ENCODE results near the gene P2RX6.

P2RX6 gene

GRCh38 chr22:20980523-20980922 is 34.4 kb upstream of the P2RX6 start:
- DNase-seq: no peak

- no peak for DNase-seq
Observed at GRCh38 chr22:20980938-20981722, 33.8 kb upstream of the P2RX6 start.

- peak; percentile 38 to 62 (median 52) for DNase-seq
Observed at GRCh38 chr22:20981787-20982562, 33.0 kb upstream of the P2RX6 start, which contains the start of gene LZTR1. TSS of gene LZTR1 (plus strand) at chr22:20982297. CDS start at chr22:20982372, 75 bp downstream.

- DNase-seq: no peak
Observed at GRCh38 chr22:20982563-20982882, 32.4 kb upstream of the P2RX6 start.

GRCh38 chr22:20983081-20983771 is 31.7 kb upstream of the P2RX6 start:
- DNase-seq: no peak

GRCh38 chr22:20985720-20986119 is 29.2 kb upstream of the P2RX6 start:
- no peak for DNase-seq

- DNase-seq: no peak
Observed at GRCh38 chr22:20986365-20986764, 28.6 kb upstream of the P2RX6 start.

GRCh38 chr22:20987375-20987774 is 27.6 kb upstream of the P2RX6 start:
- DNase-seq: no peak

GRCh38 chr22:20988573-20989322 is 26.2 kb upstream of the P2RX6 start:
- no peak for DNase-seq

GRCh38 chr22:20989323-20990138 is 25.4 kb upstream of the P2RX6 start:
- no peak for DNase-seq

- DNase-seq: no peak
Observed at GRCh38 chr22:20990184-20991180, 24.5 kb upstream of the P2RX6 start.

- no peak for DNase-seq
Observed at GRCh38 chr22:20991252-20992055, 23.5 kb upstream of the P2RX6 start.

- DNase-seq: no peak
Observed at GRCh38 chr22:20992056-20992442, 22.9 kb upstream of the P2RX6 start.

GRCh38 chr22:20992456-20993303 is 22.3 kb upstream of the P2RX6 start:
- no peak for DNase-seq

GRCh38 chr22:20993304-20994127 is 21.4 kb upstream of the P2RX6 start:
- DNase-seq: no peak

- no peak for DNase-seq
Observed at GRCh38 chr22:20994128-20994901, 20.6 kb upstream of the P2RX6 start.

GRCh38 chr22:20994902-20995241 is 20.1 kb upstream of the P2RX6 start:
- DNase-seq: no peak

All from activated naive CD4-positive, alpha-beta T cell (primary cell).